ENCODE results near the gene NIN. TPM values are rescaled to one million over a fixed set of nuclear protein-coding genes. Genes with fewer than 3 reads are reported as not detected.

NIN gene
- total RNA-seq, 4 donors from 2014 or later = 24.1 to 35.7 (median 30.7) TPM

GRCh38 chr14:50675597-50675996 lies 155.4 kb downstream of the NIN start:
- TF ChIP-seq EP300 (IDR thresholded peaks at IDR 0.05) (no peak), POLR2A (IDR thresholded peaks at IDR 0.05) (no peak), CTCF (IDR thresholded peaks at IDR 0.05) (no peak)
- H3K27ac ChIP-seq = no peak overlapping the region
- no peaks in the 10 kb centered on the region for H3K36me3 ChIP-seq
- no peaks in the 10 kb centered on the region for H3K9me3 ChIP-seq
- H3K4me3 ChIP-seq = no peak overlapping the region
- no peaks in the 10 kb centered on the region for H3K27me3 ChIP-seq
- 64 to 67% methylated on average over 2 of the region's 2 CpGs for WGBS, 2 donors
- DNase-seq (ENCODE audit: low spot score in 2 of 2) = no peak
- peaks cover 0 to 21% (median 4%) of the 10 kb centered on the region in 4 donors for H3K4me1 ChIP-seq

GRCh38 chr14:50670866-50671256 lies 160.1 kb downstream of the NIN start:
- no peak for TF ChIP-seq POLR2A (IDR thresholded peaks at IDR 0.05)
- Histone ChIP-seq H3K9me3 (no peaks in the 10 kb centered on the region), H3K27me3 (no peaks in the 10 kb centered on the region)

GRCh38 chr14:50670196-50670865 lies 160.6 kb downstream of the NIN start:
- no peaks in the 10 kb centered on the region for H3K36me3 ChIP-seq
- H3K27ac ChIP-seq = peak overlapping the region in 2 of 4 donors; percentile 93 to 96
- no peak overlapping the region for H3K4me3 ChIP-seq
- 60 to 68% methylated on average over 10 of the region's 10 CpGs for WGBS, 2 donors
- DNase-seq (ENCODE audit: low spot score in 2 of 2) = no peak
- TF ChIP-seq EP300 (IDR thresholded peaks at IDR 0.05) = no peak
- TF ChIP-seq CTCF (IDR thresholded peaks at IDR 0.05) = no peak
- TF ChIP-seq POLR2A (IDR thresholded peaks at IDR 0.05) = no peak
- H3K27me3 ChIP-seq = no peaks in the 10 kb centered on the region
- H3K9me3 ChIP-seq = no peaks in the 10 kb centered on the region
- peaks cover 0 to 34% (median 14%) of the 10 kb centered on the region in 4 donors for H3K4me1 ChIP-seq

More at GRCh38 chr14:50670866-50671256, 160.1 kb downstream of the NIN start:
- Histone ChIP-seq H3K27ac (peak overlapping the region in 2 of 4 donors; percentile 93 to 96), H3K4me3 (no peak overlapping the region), H3K36me3 (no peaks in the 10 kb centered on the region), H3K4me1 (peaks cover 0 to 29% (median 12%) of the 10 kb centered on the region in 4 donors)
- WGBS, 2 donors = 44 to 54% methylated on average over 6 of the region's 6 CpGs
- no peak for DNase-seq (ENCODE audit: low spot score in 2 of 2)

Small RNA genes within 50 kb of the gene (small RNA-seq; reads per million reads assigned to genes)
- gene RF00593 = not detected

Other genes starting within 250 kb of the NIN start
- gene SAV1, start 162.9 kb downstream of the NIN start, total RNA-seq = 10 to 100 TPM; 35.1 to 62.3 (median 47.4) TPM
- gene ABHD12B, start 40.9 kb upstream of the NIN start, total RNA-seq = not detected
- 100 to 1,000 TPM in 1 of 4 donors, 10 to 100 TPM in 3; 50.0 to 112 (median 74.3) TPM for gene PYGL, start 113.3 kb upstream of the NIN start, total RNA-seq